ENCODE data around the gene MZB1. TPM values are rescaled to one million over a fixed set of nuclear protein-coding genes. Genes with fewer than 3 reads are reported as not detected.
"Not testable (repeated sequence)": the region's sequence is repeated elsewhere in the genome, so short reads cannot be mapped to it uniquely, and the experiment has no call there.

The MZB1 gene
- polyA plus RNA-seq, 3 donors = 0.61 to 1.1 (median 0.73) TPM

DNA sequence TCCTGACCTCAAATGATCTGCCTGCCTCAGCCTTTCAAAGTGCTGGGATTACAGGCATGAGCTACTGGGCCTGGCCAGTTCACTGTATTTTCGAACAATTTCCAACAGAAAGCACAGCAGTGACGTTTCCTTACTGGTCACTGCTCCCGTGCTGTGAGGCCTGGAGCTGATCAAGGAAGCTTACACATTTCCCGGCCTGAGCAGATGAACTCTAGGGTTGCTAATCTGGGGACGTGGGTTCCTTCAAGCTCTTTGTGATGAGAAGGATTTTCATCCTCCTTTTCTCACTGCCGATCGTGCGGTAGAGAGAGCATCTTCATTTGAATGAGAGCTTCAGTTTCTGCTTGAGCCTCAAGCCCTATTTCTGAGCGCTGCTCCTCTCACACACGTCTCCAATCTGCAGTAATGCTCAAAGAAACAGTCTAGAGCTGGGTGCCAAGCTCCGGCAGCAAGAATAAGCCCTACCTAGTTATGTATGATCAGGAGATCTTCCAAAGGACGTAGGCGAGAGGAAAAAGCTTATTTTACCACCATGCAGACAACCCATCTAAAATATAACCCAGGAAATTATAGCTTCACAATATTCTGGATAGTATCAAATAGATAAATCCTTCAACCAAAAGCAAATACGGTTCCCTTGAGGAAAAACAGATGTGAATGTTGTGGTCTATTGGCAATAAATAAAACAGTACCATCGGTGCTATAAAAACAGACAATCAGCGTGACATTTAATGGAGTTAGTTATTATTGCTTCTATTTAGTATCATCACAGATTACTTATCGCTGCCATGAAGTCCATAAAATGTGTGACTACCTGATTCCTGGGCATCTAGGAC lies 21.5 kb upstream of the MZB1 start:
- DNase-seq = no peak

- DNase-seq = no peak
These were observed 20.6 kb upstream of the MZB1 start for GRCh38 chr5:139410121-139410992.

GRCh38 chr5:139409116-139409515 lies 19.4 kb upstream of the MZB1 start:
- not testable (repeated sequence) for DNase-seq

DNA sequence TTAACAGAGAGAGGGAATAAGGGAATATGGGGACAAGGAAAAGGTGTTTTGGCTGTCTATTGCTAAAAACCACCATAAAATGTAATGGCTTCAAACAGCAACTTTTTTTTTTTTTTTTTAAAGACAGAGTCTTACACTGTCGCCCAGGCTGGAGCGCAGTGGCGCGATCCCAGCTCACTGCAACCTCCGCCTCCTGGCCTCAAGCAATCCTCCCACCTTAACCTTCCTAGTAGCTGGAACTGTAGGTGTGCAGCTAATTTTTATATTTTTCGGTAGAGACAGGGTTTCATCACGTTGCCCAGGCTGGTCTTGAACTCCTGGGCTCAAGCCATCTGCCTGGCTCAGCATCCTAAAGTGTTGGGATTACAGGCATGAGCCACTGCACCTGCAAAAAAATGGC lies 18.5 kb upstream of the MZB1 start:
- DNase-seq = no peak

DNA sequence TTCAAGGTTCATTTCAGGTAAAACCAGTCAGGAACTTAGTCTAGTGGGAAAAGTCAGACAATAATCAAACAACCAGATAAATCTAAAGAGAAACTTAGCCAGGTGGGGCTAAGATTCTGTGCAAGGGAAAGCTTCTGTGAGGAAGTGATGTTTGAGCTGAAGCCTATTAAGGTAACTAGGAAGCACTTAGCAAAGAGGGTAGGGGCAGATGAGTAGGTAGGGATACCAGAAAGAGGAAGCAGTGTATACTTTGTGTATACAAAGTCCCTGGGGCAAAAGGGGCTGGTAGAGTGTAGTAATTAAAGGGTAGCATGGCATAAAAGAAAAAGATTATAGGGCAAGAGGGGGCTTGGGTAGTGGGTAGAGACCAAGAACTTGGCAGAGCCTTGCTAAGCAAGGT lies 17.8 kb upstream of the MZB1 start:
- no peak for DNase-seq

GRCh38 chr5:139406963-139407362 lies 17.2 kb upstream of the MZB1 start:
- DNase-seq = no peak

DNA sequence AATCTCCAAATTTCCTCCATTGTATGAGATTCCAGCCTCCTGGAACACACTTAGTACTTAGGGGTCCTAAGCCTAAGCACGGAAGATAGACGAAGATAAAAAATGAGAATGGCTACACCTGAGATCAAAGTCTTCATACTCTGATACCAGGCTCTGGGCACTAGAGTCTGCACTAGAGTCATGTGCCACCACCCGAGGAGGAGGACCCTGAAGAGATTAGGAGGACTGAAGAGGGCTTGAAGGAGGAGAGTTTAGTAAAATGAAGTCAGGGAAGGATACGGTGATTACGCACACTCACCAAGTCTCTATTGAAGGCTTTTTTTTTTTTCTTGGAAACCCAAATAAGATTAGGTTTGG lies 14.7 kb upstream of the MZB1 start:
- no peak for DNase-seq

DNA sequence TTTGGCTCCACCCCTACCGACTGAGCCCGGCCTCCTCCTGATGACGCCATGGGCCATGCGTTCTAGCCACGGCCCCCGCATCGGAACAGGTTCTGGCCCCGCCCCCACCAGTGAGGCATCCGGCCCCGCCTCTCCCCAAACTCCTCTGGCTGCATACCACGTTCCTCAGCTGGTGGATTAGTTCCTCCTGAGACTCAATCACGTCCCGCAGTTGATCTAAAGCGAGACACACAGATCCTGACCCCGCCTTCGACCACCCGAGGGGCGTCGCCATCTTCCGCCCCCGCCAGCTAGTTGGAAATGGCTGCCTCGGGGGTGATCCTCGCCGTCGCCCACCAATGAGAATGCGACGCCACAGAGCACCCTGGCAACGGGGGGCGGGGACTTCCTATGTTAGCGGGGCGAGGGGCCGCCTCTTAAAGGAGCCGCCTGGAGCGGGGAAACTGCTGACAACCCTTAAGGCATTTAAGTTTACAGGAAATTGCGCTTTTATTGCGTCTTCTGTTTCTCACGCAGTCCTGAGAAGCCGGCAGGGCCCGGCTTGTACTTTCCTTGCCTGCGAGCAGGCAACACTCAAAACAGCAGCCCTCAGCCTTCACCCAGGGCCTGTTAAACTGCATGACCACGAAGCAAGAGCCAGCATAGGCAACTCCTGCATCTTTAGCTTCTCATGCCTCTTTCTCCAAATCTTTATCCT lies 14.2 kb upstream of the MZB1 start, which contains the start of gene SPATA24:
TSS of gene SPATA24 (minus strand) at position 303 of the 697 bp plus-strand sequence. CDS start at position 274, 29 bp downstream.
- peak; percentile 98 for DNase-seq

DNA sequence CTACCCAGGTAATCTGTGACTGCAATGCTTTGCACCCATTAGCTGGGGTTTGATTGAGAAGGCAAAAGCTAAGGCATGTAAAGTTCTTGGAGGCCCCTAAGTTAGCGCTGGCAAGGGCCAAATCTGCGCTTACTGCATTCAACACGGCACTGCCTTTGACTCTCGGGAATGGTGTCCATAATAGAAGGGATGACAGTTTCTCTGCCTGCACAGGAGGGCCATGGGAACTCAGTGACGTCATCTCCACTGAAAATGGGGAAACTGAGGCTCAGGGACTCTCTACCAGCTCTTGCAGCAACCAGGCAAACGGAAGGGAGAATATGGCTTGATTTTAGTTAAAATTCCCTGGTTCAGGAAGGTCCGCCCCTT lies 13.7 kb upstream of the MZB1 start:
- no peak for DNase-seq

- DNase-seq = no peak
These were observed 12.9 kb upstream of the MZB1 start for GRCh38 chr5:139402561-139403158.

- no peak for DNase-seq
These were observed 11.8 kb upstream of the MZB1 start for GRCh38 chr5:139401546-139401945.

- DNase-seq = no peak
These were observed 9.9 kb upstream of the MZB1 start for GRCh38 chr5:139399501-139400121.

- no peak for DNase-seq
These were observed 8.2 kb upstream of the MZB1 start for GRCh38 chr5:139397921-139398320.

- DNase-seq = no peak
These were observed 7.0 kb upstream of the MZB1 start for GRCh38 chr5:139396691-139397090.

GRCh38 chr5:139395844-139396640 lies 6.3 kb upstream of the MZB1 start:
- no peak for DNase-seq

- no peak for DNase-seq
These were observed 5.2 kb upstream of the MZB1 start, which contains the start of gene PROB1 for GRCh38 chr5:139394654-139395566. Gene PROB1 (minus strand): TSS chr5:139395104. CDS start chr5:139395081, 23 bp downstream.

- DNase-seq = peak; percentile 31
These were observed 4.5 kb upstream of the MZB1 start for GRCh38 chr5:139394123-139394653.

DNA sequence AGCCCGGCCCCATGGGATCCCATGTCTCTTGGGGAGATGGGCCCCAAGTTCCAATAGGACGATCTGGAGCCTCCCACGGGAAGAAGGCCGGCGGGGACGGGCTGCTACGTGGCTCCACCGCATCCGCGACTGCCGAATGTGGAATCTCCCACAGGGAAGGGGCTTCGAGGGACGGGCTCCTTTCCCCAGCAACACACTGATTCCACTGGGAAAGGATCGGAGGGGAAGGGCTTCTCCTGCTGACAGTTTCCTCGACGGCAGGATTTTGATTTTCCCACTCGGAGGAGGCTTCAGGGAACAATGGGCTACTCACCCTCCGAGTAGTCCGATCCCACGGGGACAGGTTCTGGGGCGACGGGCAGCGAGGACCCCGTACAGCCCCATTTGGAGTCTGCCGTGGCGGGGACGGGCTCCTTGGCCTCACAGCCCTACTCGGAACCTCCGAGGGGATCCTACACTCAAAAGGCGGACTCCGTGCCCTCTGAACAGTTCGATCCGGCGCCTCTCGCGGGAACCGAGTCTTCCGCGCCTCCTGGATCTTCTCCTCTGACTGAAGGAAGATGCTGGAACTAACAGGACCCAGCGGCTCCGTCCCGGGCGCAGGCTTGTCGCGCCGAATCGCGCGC lies 3.9 kb upstream of the MZB1 start:
- no peak for DNase-seq

Data from renal pelvis (tissue), 4 donors.